ENCODE results near the gene CHMP6.

Gene CHMP6

GRCh38 chr17:81042606-81043005 is 51.0 kb downstream of the CHMP6 start:
- DNase-seq (ENCODE audit: low spot score): no peak
- TF ChIP-seq, protein P1, sequence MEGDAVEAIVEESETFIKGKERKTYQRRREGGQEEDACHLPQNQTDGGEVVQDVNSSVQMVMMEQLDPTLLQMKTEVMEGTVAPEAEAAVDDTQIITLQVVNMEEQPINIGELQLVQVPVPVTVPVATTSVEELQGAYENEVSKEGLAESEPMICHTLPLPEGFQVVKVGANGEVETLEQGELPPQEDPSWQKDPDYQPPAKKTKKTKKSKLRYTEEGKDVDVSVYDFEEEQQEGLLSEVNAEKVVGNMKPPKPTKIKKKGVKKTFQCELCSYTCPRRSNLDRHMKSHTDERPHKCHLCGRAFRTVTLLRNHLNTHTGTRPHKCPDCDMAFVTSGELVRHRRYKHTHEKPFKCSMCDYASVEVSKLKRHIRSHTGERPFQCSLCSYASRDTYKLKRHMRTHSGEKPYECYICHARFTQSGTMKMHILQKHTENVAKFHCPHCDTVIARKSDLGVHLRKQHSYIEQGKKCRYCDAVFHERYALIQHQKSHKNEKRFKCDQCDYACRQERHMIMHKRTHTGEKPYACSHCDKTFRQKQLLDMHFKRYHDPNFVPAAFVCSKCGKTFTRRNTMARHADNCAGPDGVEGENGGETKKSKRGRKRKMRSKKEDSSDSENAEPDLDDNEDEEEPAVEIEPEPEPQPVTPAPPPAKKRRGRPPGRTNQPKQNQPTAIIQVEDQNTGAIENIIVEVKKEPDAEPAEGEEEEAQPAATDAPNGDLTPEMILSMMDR (IDR thresholded peaks at IDR 0.05; ENCODE audit: extremely low read depth, missing control alignments): no peak

DNA sequence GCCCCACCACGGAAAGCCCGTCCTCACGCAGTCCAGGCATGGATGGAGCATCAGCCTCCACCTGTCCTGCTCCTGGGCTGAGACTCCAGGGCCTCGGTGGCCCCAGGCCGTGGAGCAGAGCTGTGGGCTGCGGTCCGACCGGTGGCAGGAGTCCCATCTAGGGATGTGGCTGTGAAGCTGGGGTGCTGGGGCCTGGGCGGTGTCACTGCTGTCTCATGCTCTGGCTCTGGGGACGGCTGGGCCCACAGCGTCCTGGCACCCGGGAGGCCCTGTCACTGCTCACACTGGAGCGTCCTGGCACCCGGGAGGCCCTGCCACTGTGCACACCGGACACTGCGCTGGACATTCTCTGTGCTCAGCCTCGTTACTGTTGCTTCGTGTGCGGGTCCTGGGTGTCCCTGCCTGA is 51.7 kb downstream of the CHMP6 start:
- TF ChIP-seq, protein P1 (IDR thresholded peaks at IDR 0.05; ENCODE audit: extremely low read depth, missing control alignments): no peak
- DNase-seq (ENCODE audit: low spot score): no peak

GRCh38 chr17:81043725-81044427 is 52.2 kb downstream of the CHMP6 start:
- DNase-seq (ENCODE audit: low spot score): no peak
- TF ChIP-seq, protein P1 (IDR thresholded peaks at IDR 0.05; ENCODE audit: extremely low read depth, missing control alignments): no peak

- DNase-seq (ENCODE audit: low spot score): no peak
- TF ChIP-seq, protein P1 (IDR thresholded peaks at IDR 0.05; ENCODE audit: extremely low read depth, missing control alignments): no peak
Measured at GRCh38 chr17:81044428-81044763, 52.8 kb downstream of the CHMP6 start.

DNA sequence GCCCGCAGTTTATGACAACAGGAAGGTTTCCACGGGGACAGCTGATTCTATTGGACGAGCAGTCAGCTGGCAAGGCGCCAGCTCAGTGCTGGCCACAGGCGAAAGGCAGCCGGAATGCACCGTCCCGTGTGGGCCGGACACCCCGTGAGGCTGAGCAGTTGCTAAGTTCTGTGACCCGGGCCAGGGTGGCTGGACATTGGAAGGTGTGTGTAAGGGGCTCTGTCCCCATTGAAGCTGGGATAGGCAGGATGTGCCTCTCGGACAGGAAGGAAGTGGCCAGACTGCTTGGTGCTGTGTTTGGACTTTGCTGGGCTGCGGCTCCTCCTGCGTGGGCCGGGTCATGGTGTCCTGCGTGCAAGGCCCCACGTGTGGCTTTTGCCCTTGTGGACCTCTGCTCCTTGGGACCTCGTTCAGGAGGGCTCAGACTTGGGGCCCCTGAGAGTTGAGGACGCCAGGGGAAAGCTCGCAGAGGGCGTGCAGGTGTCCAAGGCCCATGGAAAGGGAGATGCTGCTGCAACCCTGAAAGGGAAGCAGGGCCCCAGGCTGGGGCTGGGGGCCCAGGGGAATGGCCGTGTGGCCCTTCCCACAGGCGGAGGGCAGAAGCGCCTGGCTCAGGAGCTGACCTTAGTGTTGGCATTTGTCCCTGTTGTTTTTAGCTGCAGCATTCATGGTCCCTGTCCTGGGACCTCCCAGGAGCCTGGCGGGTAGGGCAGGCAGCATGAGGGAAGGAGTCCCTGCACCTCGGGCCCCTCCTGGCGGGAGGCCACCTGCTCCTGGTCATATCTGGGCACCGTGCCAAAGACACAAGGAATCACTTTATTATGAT is 53.3 kb downstream of the CHMP6 start:
- no peak for DNase-seq (ENCODE audit: low spot score)
- TF ChIP-seq, protein P1 (IDR thresholded peaks at IDR 0.05; ENCODE audit: extremely low read depth, missing control alignments): no peak

- no peak for DNase-seq (ENCODE audit: low spot score)
- TF ChIP-seq, protein P1 (IDR thresholded peaks at IDR 0.05; ENCODE audit: extremely low read depth, missing control alignments): no peak
Measured at GRCh38 chr17:81045590-81046095, 54.0 kb downstream of the CHMP6 start.

GRCh38 chr17:81046132-81046769 is 54.6 kb downstream of the CHMP6 start:
- DNase-seq (ENCODE audit: low spot score): no peak
- TF ChIP-seq, protein P1 (IDR thresholded peaks at IDR 0.05; ENCODE audit: extremely low read depth, missing control alignments): no peak

All from GM20000 (cell line).